ENCODE results near the gene OR56B1.

Gene OR56B1

DNA sequence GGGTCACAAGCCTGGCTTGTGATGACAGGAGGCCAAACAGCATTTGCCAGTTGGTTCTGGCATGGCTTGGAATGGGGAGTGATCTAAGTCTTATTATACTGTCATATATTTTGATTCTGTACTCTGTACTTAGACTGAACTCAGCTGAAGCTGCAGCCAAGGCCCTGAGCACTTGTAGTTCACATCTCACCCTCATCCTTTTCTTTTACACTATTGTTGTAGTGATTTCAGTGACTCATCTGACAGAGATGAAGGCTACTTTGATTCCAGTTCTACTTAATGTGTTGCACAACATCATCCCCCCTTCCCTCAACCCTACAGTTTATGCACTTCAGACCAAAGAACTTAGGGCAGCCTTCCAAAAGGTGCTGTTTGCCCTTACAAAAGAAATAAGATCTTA lies 843 bp downstream of the OR56B1 start:
- Histone ChIP-seq H3K4me3 (replicated peaks; ENCODE audit: insufficient read depth, low read length) (no peak overlapping the region), H3K27me3 (ENCODE audit: insufficient read depth, poor library complexity, severe bottlenecking) (no peaks in the 10 kb centered on the region), H3K27ac (replicated peaks) (no peak overlapping the region)
- DNase-seq (ENCODE audit: low read depth in 1 of 2, low spot score in 1 of 2): no peak
- TF ChIP-seq POLR2AphosphoS5 (IDR thresholded peaks at IDR 0.05; ENCODE audit: low read depth) (no peak), SPI1 (IDR thresholded peaks at IDR 0.05; ENCODE audit: borderline replicate concordance, low read depth) (no peak), GABPA (IDR thresholded peaks at IDR 0.05; ENCODE audit: low read depth) (no peak)
- TF ChIP-seq, protein P1, sequence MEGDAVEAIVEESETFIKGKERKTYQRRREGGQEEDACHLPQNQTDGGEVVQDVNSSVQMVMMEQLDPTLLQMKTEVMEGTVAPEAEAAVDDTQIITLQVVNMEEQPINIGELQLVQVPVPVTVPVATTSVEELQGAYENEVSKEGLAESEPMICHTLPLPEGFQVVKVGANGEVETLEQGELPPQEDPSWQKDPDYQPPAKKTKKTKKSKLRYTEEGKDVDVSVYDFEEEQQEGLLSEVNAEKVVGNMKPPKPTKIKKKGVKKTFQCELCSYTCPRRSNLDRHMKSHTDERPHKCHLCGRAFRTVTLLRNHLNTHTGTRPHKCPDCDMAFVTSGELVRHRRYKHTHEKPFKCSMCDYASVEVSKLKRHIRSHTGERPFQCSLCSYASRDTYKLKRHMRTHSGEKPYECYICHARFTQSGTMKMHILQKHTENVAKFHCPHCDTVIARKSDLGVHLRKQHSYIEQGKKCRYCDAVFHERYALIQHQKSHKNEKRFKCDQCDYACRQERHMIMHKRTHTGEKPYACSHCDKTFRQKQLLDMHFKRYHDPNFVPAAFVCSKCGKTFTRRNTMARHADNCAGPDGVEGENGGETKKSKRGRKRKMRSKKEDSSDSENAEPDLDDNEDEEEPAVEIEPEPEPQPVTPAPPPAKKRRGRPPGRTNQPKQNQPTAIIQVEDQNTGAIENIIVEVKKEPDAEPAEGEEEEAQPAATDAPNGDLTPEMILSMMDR (IDR thresholded peaks at IDR 0.05; ENCODE audit: insufficient read depth, low read length): no peak
- TF ChIP-seq, protein P2, sequence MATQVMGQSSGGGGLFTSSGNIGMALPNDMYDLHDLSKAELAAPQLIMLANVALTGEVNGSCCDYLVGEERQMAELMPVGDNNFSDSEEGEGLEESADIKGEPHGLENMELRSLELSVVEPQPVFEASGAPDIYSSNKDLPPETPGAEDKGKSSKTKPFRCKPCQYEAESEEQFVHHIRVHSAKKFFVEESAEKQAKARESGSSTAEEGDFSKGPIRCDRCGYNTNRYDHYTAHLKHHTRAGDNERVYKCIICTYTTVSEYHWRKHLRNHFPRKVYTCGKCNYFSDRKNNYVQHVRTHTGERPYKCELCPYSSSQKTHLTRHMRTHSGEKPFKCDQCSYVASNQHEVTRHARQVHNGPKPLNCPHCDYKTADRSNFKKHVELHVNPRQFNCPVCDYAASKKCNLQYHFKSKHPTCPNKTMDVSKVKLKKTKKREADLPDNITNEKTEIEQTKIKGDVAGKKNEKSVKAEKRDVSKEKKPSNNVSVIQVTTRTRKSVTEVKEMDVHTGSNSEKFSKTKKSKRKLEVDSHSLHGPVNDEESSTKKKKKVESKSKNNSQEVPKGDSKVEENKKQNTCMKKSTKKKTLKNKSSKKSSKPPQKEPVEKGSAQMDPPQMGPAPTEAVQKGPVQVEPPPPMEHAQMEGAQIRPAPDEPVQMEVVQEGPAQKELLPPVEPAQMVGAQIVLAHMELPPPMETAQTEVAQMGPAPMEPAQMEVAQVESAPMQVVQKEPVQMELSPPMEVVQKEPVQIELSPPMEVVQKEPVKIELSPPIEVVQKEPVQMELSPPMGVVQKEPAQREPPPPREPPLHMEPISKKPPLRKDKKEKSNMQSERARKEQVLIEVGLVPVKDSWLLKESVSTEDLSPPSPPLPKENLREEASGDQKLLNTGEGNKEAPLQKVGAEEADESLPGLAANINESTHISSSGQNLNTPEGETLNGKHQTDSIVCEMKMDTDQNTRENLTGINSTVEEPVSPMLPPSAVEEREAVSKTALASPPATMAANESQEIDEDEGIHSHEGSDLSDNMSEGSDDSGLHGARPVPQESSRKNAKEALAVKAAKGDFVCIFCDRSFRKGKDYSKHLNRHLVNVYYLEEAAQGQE (IDR thresholded peaks at IDR 0.05; ENCODE audit: insufficient replicate concordance, low read depth): no peak

DNA sequence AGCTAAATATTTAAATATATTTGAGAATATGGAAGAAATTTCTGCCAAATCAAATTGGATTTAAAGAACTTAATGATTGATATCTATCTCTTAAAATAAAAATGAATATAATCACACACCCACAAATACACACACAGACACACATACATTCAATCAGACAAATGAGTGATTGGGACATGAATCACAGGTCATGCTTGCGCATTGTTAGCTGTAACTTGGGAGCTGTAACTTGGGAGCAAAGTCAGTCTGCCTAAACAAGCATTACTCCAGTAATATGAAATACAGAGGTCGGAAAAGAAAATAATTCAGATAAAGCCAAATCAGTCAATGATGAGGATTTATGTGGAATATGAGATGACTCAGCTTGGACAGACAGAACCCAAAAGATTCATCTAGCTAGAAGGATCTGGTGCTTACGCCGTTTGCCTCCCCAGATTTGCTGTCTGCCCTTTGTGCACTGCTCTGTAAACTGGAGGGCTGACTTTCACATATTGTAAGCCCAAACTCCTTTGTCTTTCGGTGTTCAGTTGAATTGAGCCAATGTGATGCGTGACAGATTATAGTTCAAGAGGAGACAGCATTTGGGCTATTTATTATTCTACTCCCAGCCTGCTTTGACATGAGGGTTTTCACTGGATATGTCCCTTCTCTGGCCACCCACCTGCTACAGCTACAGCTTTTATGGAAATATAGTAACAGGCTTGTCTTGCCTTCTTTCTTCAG lies 1.6 kb downstream of the OR56B1 start:
- Histone ChIP-seq H3K27ac (replicated peaks) (no peak overlapping the region), H3K27me3 (ENCODE audit: insufficient read depth, poor library complexity, severe bottlenecking) (no peaks in the 10 kb centered on the region), H3K4me3 (replicated peaks; ENCODE audit: insufficient read depth, low read length) (no peak overlapping the region)
- DNase-seq (ENCODE audit: low read depth in 1 of 2, low spot score in 1 of 2): no peak
- TF ChIP-seq, protein P1 (IDR thresholded peaks at IDR 0.05; ENCODE audit: insufficient read depth, low read length): no peak
- TF ChIP-seq SPI1 (IDR thresholded peaks at IDR 0.05; ENCODE audit: borderline replicate concordance, low read depth) (no peak), GABPA (IDR thresholded peaks at IDR 0.05; ENCODE audit: low read depth) (no peak), POLR2AphosphoS5 (IDR thresholded peaks at IDR 0.05; ENCODE audit: low read depth) (no peak)
- TF ChIP-seq, protein P2 (IDR thresholded peaks at IDR 0.05; ENCODE audit: insufficient replicate concordance, low read depth): no peak

DNA sequence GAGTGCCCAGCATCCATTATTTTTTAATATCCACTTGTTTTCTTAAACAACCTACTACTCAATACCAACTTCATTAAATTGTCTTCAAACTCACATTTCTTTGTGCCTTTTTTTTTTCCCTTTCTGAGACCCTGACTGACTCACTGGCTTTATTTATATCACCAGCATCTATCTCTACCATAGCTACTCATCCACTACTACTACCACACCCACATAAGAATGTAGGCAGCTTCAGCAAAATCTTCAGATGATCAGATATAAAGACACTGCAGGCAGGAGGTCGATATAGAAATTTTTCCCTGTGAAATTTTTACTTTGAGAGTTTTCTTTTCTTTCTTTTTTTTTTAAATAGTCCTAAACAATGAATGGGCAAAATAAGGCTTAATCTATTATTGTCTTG lies 2.2 kb downstream of the OR56B1 start:
- no peak overlapping the region for H3K27ac ChIP-seq (replicated peaks)
- TF ChIP-seq GABPA (IDR thresholded peaks at IDR 0.05; ENCODE audit: low read depth): no peak
- TF ChIP-seq SPI1 (IDR thresholded peaks at IDR 0.05; ENCODE audit: borderline replicate concordance, low read depth): no peak
- TF ChIP-seq, protein P1 (IDR thresholded peaks at IDR 0.05; ENCODE audit: insufficient read depth, low read length): no peak
- no peak for TF ChIP-seq POLR2AphosphoS5 (IDR thresholded peaks at IDR 0.05; ENCODE audit: low read depth)
- TF ChIP-seq, protein P2 (IDR thresholded peaks at IDR 0.05; ENCODE audit: insufficient replicate concordance, low read depth): no peak
- no peaks in the 10 kb centered on the region for H3K27me3 ChIP-seq (ENCODE audit: insufficient read depth, poor library complexity, severe bottlenecking)
- DNase-seq (ENCODE audit: low read depth in 1 of 2, low spot score in 1 of 2): no peak
- no peak overlapping the region for H3K4me3 ChIP-seq (replicated peaks; ENCODE audit: insufficient read depth, low read length)

Measured in HL-60 (cell line).